Activated naive CD8-positive, alpha-beta T cell treated with anti-CD3 and anti-CD28 coated beads, Interleukin-2, amount 50 U/mL, for 24 hours (primary cell): ENCODE data around the gene BRSK1.

Experiments used
- ATAC-seq: fragments of 150-1000 bp; cut with Tn5 transposase; one replicate; pipeline ENCODE4 v1.10.0; 2021
- DNase-seq: peaks from one replicate; pipeline ENCODE4 v3.0.0; 2021
- H3K27ac Mint-ChIP-seq: one replicate; pipeline ENCODE4 v1.8.0; 2021; ENCODE audit warnings: mild to moderate bottlenecking, mixed read lengths
- H3K27me3 Mint-ChIP-seq: one replicate; pipeline ENCODE4 v1.8.0; 2021; ENCODE audit warnings: mixed read lengths
- H3K36me3 Mint-ChIP-seq: one replicate; pipeline ENCODE4 v1.8.0; 2021; ENCODE audit warnings: low read depth, mixed read lengths
- H3K4me1 Mint-ChIP-seq: one replicate; pipeline ENCODE4 v1.8.0; 2021; ENCODE audit warnings: mixed read lengths
- H3K4me3 Mint-ChIP-seq: one replicate; pipeline ENCODE4 v1.8.0; 2021; ENCODE audit warnings: mild to moderate bottlenecking, moderate library complexity, mixed read lengths
- H3K9me3 Mint-ChIP-seq: one replicate; pipeline ENCODE4 v1.8.0; 2021; ENCODE audit warnings: mixed read lengths

BRSK1 gene

DNA sequence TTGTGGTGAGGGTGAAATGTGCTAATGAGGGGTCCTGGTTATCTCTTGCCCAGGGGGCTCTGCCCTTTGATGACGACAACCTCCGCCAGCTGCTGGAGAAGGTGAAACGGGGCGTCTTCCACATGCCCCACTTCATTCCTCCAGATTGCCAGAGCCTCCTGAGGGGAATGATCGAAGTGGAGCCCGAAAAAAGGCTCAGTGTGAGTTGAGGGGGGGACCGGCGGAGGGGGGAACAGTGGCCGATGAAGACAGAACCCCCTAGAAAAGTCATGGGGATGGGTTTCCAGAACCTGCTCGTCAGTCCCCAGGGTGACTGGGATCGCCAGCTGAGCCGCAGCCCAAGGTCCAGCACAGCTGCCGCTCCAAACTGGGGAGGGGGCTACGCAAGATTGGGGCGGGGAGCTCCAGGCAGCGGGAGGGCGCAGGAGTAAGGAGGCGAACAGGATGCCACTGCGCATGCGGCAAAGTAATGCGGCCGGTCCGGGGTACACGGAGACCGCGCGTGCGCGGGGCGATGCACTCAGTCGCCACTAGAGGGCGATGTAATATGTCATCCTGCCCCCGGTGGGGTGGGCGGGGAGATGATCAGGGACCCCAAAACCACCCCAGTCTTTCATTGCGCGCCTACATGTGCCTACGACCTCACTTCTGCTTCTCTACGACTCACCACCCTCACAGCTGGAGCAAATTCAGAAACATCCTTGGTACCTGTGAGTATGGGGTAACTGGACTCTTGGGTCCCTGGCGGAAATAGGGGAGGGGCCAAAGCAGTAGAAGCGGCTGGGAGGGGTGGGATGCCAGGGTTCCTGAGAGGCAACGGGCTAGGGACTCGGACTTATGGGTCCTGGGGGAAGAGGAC, 17.9 kb downstream of the BRSK1 start:
- Mint-ChIP-seq H3K27ac (peak overlapping the region; percentile 89), H3K9me3 (no peaks in the 10 kb centered on the region), H3K4me3 (peak overlapping the region; percentile 80), H3K4me1 (peaks cover 13% of the 10 kb centered on the region), H3K36me3 (peaks cover 2% of the 10 kb centered on the region), H3K27me3 (no peaks in the 10 kb centered on the region)
- peak; percentile 90 for ATAC-seq
- DNase-seq = peak; percentile 99

DNA sequence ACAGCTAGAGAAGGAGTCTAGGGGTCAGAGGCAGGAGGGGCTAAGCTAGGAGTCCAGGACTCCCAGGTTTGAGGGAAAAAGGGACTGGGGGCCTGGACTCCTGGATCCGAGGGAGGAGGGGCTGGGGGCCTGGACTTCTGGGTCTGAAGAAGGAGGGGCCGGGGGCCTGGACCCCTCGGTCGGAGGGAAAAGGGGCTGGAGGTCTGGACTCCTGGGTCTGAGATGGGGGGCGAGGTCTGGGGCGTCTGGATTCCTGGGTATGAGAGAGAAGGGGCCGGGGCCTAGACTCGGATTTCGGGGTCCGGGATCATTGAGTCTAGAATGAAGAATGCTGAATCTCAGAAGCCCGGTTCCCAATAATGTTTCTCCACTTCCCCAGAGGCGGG, 18.5 kb downstream of the BRSK1 start:
- DNase-seq = no peak
- Mint-ChIP-seq H3K4me3 (peak overlapping the region; percentile 80), H3K27ac (peak overlapping the region; percentile 89), H3K27me3 (no peaks in the 10 kb centered on the region), H3K4me1 (peaks cover 13% of the 10 kb centered on the region), H3K36me3 (peaks cover 2% of the 10 kb centered on the region), H3K9me3 (no peaks in the 10 kb centered on the region)
- ATAC-seq = no peak

GRCh38 chr19:55303477-55303876, 19.7 kb downstream of the BRSK1 start:
- Mint-ChIP-seq H3K9me3 (no peaks in the 10 kb centered on the region), H3K27me3 (no peaks in the 10 kb centered on the region), H3K4me1 (peaks cover 13% of the 10 kb centered on the region), H3K27ac (no peak overlapping the region), H3K4me3 (no peak overlapping the region), H3K36me3 (peaks cover 2% of the 10 kb centered on the region)
- no peak for DNase-seq
- ATAC-seq = no peak

DNA sequence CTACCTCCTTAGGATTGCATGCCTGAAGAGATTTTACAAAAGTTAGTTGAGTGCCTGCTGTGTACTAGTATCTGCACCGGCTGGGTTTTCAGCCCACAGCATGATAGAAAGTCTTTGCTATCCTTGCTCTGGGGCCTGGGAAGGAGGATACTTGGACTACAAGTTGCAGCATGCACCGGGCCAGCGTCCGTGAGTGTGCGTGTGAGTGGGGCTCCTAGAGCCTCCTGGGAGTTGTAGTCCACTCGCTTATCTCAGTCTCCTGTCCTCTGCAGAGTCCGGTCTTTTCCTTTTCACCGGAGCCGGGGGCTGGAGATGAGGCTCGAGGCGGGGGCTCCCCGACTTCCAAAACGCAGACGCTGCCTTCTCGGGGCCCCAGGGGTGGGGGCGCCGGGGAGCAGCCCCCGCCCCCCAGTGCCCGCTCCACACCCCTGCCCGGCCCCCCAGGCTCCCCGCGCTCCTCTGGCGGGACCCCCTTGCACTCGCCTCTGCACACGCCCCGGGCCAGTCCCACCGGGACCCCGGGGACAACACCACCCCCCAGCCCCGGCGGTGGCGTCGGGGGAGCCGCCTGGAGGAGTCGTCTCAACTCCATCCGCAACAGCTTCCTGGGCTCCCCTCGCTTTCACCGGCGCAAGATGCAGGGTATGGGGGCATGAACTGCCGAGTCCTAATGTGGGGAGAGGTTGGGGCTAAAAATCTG, 20.6 kb downstream of the BRSK1 start:
- peaks cover 2% of the 10 kb centered on the region for H3K36me3 Mint-ChIP-seq
- H3K27me3 Mint-ChIP-seq = no peaks in the 10 kb centered on the region
- H3K9me3 Mint-ChIP-seq = no peaks in the 10 kb centered on the region
- no peak overlapping the region for H3K4me3 Mint-ChIP-seq
- peaks cover 13% of the 10 kb centered on the region for H3K4me1 Mint-ChIP-seq
- DNase-seq (peak; percentile 30), ATAC-seq (peak; percentile 51)
- no peak overlapping the region for H3K27ac Mint-ChIP-seq

DNA sequence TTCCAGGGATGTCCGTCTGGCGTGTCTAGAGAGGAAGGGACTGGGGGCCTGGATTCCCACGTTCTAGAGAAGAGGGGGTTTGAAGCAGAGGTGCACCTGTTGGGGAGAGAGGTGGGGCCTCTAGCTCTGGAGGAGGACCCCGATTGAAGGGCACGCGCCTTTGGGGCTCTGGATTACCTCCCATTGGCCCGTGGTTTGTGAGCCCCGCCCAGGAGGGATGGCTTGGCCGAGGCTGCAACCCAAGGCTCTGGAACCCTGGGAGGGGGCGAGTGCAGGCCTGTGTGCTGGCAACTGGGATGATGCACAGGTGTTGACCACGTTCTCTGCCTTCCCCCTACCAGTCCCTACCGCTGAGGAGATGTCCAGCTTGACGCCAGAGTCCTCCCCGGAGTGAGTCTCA, 21.2 kb downstream of the BRSK1 start:
- H3K27me3 Mint-ChIP-seq = no peaks in the 10 kb centered on the region
- ATAC-seq (no peak), DNase-seq (no peak)
- no peak overlapping the region for H3K27ac Mint-ChIP-seq
- H3K4me3 Mint-ChIP-seq = no peak overlapping the region
- H3K36me3 Mint-ChIP-seq = peaks cover 2% of the 10 kb centered on the region
- H3K9me3 Mint-ChIP-seq = no peaks in the 10 kb centered on the region
- H3K4me1 Mint-ChIP-seq = peaks cover 13% of the 10 kb centered on the region

DNA sequence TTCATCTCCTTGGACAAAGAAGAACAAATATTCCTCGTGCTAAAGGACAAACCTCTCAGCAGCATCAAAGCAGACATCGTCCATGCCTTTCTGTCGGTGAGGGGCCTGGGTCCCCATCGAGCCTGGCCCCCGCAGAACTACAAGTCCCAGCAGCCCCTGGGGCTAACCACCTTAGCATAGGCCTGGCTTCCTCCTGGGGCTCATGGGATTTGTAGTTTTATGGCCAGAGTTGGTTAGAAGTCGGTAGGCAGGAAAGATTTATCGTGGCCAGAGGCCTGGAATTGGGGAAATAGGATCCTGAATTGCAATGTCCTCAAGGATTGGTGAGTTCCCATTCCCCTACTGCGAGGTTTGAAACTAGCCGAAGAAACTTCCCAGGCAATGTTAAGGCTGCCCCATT, 21.7 kb downstream of the BRSK1 start:
- H3K27ac Mint-ChIP-seq = no peak overlapping the region
- H3K27me3 Mint-ChIP-seq = no peaks in the 10 kb centered on the region
- H3K9me3 Mint-ChIP-seq = no peaks in the 10 kb centered on the region
- peaks cover 2% of the 10 kb centered on the region for H3K36me3 Mint-ChIP-seq
- H3K4me3 Mint-ChIP-seq = no peak overlapping the region
- ATAC-seq = peak; percentile 57
- peaks cover 13% of the 10 kb centered on the region for H3K4me1 Mint-ChIP-seq
- DNase-seq = peak; percentile 36

DNA sequence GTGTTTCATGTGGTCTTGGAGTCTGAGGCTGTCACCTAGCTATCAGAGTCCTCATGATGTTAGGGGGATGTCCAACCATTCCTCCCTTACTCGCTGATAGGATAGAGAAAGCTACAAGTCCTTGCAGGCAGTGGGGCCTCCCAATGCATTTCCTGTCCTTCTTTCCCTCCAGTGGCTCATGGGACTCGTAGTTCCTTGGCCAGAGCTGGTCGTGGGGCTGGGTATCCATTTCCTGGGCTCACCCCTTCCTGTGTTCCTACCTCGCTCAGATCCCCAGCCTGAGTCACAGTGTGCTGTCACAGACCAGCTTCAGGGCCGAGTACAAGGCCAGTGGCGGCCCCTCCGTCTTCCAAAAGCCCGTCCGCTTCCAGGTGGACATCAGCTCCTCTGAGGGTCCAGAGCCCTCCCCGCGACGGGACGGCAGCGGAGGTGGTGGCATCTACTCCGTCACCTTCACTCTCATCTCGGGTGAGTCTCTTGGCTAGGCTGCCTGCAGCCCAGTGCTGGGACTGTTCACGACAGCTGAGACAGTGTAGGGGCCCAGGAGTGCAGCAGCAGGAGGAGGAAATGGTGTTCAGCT, 22.3 kb downstream of the BRSK1 start:
- Mint-ChIP-seq H3K4me3 (no peak overlapping the region), H3K4me1 (peaks cover 13% of the 10 kb centered on the region), H3K27me3 (no peaks in the 10 kb centered on the region), H3K36me3 (peaks cover 2% of the 10 kb centered on the region), H3K9me3 (no peaks in the 10 kb centered on the region), H3K27ac (no peak overlapping the region)
- ATAC-seq = no peak
- DNase-seq = no peak

GRCh38 chr19:55306712-55307111, 22.9 kb downstream of the BRSK1 start:
- peaks cover 7% of the 10 kb centered on the region for H3K4me1 Mint-ChIP-seq
- no peak overlapping the region for H3K4me3 Mint-ChIP-seq
- no peaks in the 10 kb centered on the region for H3K9me3 Mint-ChIP-seq
- no peak overlapping the region for H3K27ac Mint-ChIP-seq
- no peak for DNase-seq
- H3K36me3 Mint-ChIP-seq = peaks cover 2% of the 10 kb centered on the region
- no peak for ATAC-seq
- no peaks in the 10 kb centered on the region for H3K27me3 Mint-ChIP-seq

DNA sequence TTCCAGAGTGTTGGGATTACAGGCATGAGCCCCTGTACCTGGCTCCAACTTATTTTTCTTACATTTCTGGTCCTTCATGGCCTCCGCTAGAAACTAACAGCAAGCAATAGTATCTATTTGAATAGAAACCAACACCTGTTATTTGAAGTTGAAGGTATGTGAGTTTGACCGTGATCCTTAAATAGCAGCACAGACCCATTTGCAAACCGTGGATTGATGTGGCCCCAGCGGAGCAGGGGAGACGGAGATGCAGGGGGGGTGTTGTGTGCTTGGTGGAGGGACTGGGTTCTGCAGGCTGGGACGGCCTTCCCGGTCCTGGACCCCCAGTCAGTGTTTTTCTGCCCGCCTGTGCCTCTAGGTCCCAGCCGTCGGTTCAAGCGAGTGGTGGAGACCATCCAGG, 24.5 kb downstream of the BRSK1 start:
- H3K4me1 Mint-ChIP-seq = peaks cover 3% of the 10 kb centered on the region
- H3K9me3 Mint-ChIP-seq = no peaks in the 10 kb centered on the region
- no peak overlapping the region for H3K27ac Mint-ChIP-seq
- no peak for ATAC-seq
- no peak overlapping the region for H3K4me3 Mint-ChIP-seq
- no peak for DNase-seq
- peaks cover 2% of the 10 kb centered on the region for H3K36me3 Mint-ChIP-seq
- H3K27me3 Mint-ChIP-seq = no peaks in the 10 kb centered on the region

DNA sequence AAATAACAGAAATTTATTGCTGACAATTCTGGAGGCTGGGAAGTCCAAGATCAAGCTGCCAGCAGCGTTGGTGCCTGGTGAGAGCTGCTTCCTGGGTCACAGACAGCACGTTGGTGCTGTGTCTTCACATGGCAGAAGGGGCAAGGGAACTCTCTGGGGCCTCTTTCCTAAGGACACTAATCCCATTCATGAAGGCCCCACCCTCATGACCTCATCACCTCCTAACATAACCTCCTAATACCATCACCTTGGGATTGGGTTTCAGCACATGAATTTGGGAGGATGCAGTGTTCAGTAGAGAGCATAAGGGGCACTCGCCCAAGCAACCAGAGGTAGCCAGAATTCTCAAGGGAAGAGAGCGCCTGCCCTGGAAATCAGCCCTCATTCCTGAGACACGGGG, 25.7 kb downstream of the BRSK1 start:
- H3K36me3 Mint-ChIP-seq = peaks cover 2% of the 10 kb centered on the region
- H3K27me3 Mint-ChIP-seq = no peaks in the 10 kb centered on the region
- ATAC-seq (no peak), DNase-seq (no peak)
- no peak overlapping the region for H3K4me3 Mint-ChIP-seq
- H3K9me3 Mint-ChIP-seq = no peaks in the 10 kb centered on the region
- H3K4me1 Mint-ChIP-seq = peaks cover 3% of the 10 kb centered on the region
- H3K27ac Mint-ChIP-seq = no peak overlapping the region

DNA sequence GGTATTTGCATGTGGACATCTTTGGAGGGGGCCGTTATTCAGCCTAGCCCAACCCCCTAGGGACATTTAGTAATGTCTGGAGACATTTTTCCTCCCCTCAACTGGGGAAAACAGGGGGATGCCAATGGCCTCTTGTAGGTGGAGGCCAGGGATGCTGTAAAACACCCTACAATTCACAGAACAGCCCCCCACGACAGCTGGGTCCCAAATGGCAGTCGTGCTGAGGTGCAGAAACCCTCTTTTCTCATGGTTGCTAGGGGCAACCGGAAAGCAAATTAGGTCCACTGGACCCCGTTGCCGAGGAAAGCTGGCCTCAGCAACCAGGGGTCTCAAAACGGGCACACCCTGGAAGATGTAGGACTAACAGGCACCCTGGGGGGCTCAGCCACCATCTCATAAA, 26.7 kb downstream of the BRSK1 start:
- no peak overlapping the region for H3K27ac Mint-ChIP-seq
- H3K4me3 Mint-ChIP-seq = no peak overlapping the region
- ATAC-seq = no peak
- H3K9me3 Mint-ChIP-seq = no peaks in the 10 kb centered on the region
- H3K27me3 Mint-ChIP-seq = no peaks in the 10 kb centered on the region
- H3K4me1 Mint-ChIP-seq = peaks cover 1% of the 10 kb centered on the region
- no peaks in the 10 kb centered on the region for H3K36me3 Mint-ChIP-seq
- no peak for DNase-seq

GRCh38 chr19:55311397-55311796, 27.6 kb downstream of the BRSK1 start:
- ATAC-seq (no peak), DNase-seq (no peak)
- H3K9me3 Mint-ChIP-seq = no peaks in the 10 kb centered on the region
- no peaks in the 10 kb centered on the region for H3K27me3 Mint-ChIP-seq
- H3K36me3 Mint-ChIP-seq = no peaks in the 10 kb centered on the region
- H3K27ac Mint-ChIP-seq = no peak overlapping the region
- no peaks in the 10 kb centered on the region for H3K4me1 Mint-ChIP-seq
- no peak overlapping the region for H3K4me3 Mint-ChIP-seq

GRCh38 chr19:55311797-55312196, 28.0 kb downstream of the BRSK1 start:
- no peaks in the 10 kb centered on the region for H3K9me3 Mint-ChIP-seq
- no peak overlapping the region for H3K27ac Mint-ChIP-seq
- ATAC-seq (no peak), DNase-seq (no peak)
- no peak overlapping the region for H3K4me3 Mint-ChIP-seq
- H3K4me1 Mint-ChIP-seq = no peaks in the 10 kb centered on the region
- no peaks in the 10 kb centered on the region for H3K27me3 Mint-ChIP-seq
- H3K36me3 Mint-ChIP-seq = no peaks in the 10 kb centered on the region

DNA sequence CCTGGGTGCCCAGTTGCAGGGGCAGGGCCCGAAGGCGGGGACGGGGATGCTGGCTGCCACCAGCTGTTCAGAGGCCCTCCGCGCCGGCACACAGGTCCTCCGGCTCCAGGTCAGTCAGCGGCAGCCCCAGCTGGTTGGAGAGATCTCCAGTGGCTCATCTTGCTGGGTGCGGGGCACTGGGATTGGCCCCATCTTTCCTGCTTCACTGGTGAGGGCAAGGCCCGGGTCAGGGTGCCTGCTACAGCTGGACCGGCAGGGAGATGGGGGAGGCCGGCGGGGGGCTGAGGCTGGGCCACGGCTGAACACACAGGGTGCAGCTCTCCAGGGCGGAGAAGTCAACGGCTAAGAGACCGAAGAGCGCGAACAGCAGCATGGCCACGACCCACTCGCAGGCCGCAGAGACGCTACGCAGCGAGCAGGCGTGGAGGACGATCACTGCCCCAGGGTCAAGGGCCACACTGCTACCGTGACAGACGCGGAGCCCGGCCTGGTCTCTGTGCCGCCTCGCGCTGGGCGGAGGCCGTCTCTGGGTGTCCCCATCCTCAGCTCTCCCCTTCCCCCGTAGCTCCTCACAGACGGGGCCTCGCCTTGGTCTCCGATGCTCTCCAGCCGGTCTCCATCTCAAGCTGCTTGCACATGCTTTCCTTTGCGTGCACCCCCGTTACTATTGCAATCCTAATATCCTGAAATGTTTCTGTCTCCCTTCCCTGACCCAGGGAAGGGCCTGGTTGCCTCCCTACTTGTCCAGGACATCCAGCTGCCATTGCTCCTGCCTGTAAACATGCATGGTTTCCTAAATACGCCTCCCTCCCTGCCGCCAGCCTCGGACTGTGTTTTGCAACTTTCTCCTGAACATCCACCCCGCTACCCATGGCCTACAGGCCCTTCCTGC, 29.1 kb downstream of the BRSK1 start:
- DNase-seq = no peak
- Mint-ChIP-seq H3K9me3 (no peaks in the 10 kb centered on the region), H3K27me3 (no peaks in the 10 kb centered on the region), H3K36me3 (no peaks in the 10 kb centered on the region), H3K27ac (no peak overlapping the region), H3K4me3 (no peak overlapping the region), H3K4me1 (no peaks in the 10 kb centered on the region)
- no peak for ATAC-seq
